HepG2 (cell line): ENCODE data around the gene EPB41L1. TPM values are rescaled to one million over a fixed set of nuclear protein-coding genes. Genes with fewer than 3 reads are reported as not detected.

Experiments
- CEBPG ChIP-seq: IDR thresholded peaks from 2 replicates; pipeline ENCODE4 v1.6.1; 2016
- ETV6 ChIP-seq: sonication (generic); formaldehyde crosslinking; conservative IDR thresholded peaks from 2 replicates; pipeline ENCODE4 v1.4.0; 2020; ENCODE audit warnings: missing genetic modification reagents
- SNAI1 ChIP-seq: sonication (generic); formaldehyde crosslinking; IDR thresholded peaks from 2 replicates; pipeline ENCODE4 v1.5.0; 2020; ENCODE audit warnings: mild to moderate bottlenecking, missing genetic modification reagents, borderline replicate concordance
- ZNF615 ChIP-seq: sonication (generic); formaldehyde crosslinking; IDR thresholded peaks from 2 replicates; pipeline ENCODE4 v1.5.0; 2020; ENCODE audit warnings: mild to moderate bottlenecking, missing genetic modification reagents, borderline replicate concordance
- ZNF670 ChIP-seq: sonication (generic); formaldehyde crosslinking; IDR thresholded peaks from 2 replicates; pipeline ENCODE4 v1.8.0; 2022; ENCODE audit warnings: mild to moderate bottlenecking, missing genetic modification reagents, borderline replicate concordance
- ZNF850 ChIP-seq: sonication (generic); formaldehyde crosslinking; conservative IDR thresholded peaks from 2 replicates; pipeline ENCODE4 v1.9.0; 2021; ENCODE audit warnings: mild to moderate bottlenecking, missing genetic modification reagents
- polyA plus RNA-seq, 8 experiments: library from polyadenylated mRNA; depleted of rRNA in 3 of 8; stranded (reverse) in 7 of 8; unstranded in 1 of 8; fragments of >200 nt; fragmentation: Illumina TruSeq in 4 of 8; extraction: Trizol in 4 of 8; gene quantifications; 2 replicates each; pipeline versions ENCODE4 v1.2.1 to v1.2.3, GENCODE V29; 2011 to 2016; ENCODE audit warnings: low read depth in 4 of 8, missing spikeins in 1 of 8, mixed read lengths in 1 of 8; ENCODE audit not compliant: insufficient read depth in 1 of 8
- total RNA-seq, 5 experiments: library from RNA; depleted of rRNA; stranded (reverse); fragments of >200 nt; fragmentation: Illumina TruSeq; extraction: Trizol; gene quantifications; 2 replicates each; pipeline ENCODE4 v1.2.3, GENCODE V29; 2016; ENCODE audit warnings: low read depth in 1 of 5
- TF ChIP-seq, protein P1 (sequence below): sonication (generic); formaldehyde crosslinking; IDR thresholded peaks from 2 replicates; pipeline ENCODE4 v1.4.0; 2020; ENCODE audit warnings: mild to moderate bottlenecking, low read depth, missing genetic modification reagents
- TF ChIP-seq, protein P2 (sequence below): sonication (generic); formaldehyde crosslinking; IDR thresholded peaks from 2 replicates; pipeline ENCODE4 v1.4.0; 2020; ENCODE audit warnings: mild to moderate bottlenecking, low read depth, missing genetic modification reagents
- TF ChIP-seq, protein P3 (sequence below): sonication (generic); formaldehyde crosslinking; IDR thresholded peaks from 2 replicates; pipeline ENCODE4 v1.5.0; 2020; ENCODE audit warnings: missing genetic modification reagents, mild to moderate bottlenecking, borderline replicate concordance
- TF ChIP-seq, protein P4 (sequence below): sonication (generic); formaldehyde crosslinking; IDR thresholded peaks from 2 replicates; pipeline ENCODE4 v1.4.0; 2020; ENCODE audit warnings: missing genetic modification reagents, borderline replicate concordance
- TF ChIP-seq, protein P5 (sequence below): IDR thresholded peaks from 2 replicates; pipeline ENCODE4 v1.6.1; 2018; ENCODE audit warnings: missing genetic modification reagents
- TF ChIP-seq, protein P6 (sequence below): sonication (generic); formaldehyde crosslinking; conservative IDR thresholded peaks from 2 replicates; pipeline ENCODE4 v1.8.0; 2022; ENCODE audit warnings: missing genetic modification reagents
- TF ChIP-seq, protein P7 (sequence below): sonication (generic); formaldehyde crosslinking; IDR thresholded peaks from 2 replicates; pipeline ENCODE4 v1.5.0; 2020; ENCODE audit warnings: mild to moderate bottlenecking, missing genetic modification reagents

EPB41L1 gene
- total and polyA plus RNA-seq, 2 of the 13 experiments (the other 11 are each of a cell fraction or from before 2014, with no cell fraction given): 16.7 to 39.0 TPM

DNA sequence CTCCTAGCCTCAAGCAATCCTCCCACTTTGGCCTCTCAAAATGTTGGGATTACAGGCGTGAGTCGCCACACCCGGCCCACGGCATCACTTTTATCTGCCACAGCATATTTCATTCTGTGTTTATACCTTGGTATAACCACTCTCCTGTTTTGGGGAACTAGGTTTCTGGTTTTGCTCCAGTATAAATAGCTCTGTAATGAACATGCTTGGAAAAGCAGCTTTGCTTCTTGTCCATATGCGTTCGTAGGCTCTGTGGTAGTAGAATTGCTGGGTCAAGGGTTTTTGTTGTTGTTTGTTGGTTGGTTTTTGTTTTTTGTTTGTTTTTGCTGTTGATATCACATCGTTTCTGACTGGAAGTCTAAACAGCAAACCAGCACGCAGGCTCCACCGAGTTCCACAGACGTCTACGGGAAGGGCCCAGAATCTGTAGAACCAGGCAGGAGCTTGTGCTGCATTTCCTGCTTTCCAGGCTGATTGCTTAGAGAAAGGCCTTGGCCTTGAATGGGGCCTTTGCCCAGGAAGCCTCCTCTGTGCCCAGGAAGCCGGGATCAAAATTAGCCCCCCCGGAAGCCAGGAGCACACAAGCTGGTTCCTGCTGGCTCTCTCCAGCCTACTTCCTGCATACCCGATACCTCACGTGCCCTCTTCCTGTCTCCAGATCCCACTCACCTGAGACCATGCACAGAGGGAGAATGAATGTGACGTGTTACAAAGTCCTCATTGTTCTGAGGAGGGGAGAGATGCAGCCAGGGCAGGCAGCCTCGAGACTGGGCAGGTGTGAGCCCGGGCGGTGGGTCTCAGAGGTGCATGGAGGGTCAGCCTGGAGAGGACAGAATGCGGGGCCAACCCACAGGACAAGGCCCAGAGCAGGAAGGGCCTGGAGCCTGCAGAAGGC is 116.5 kb downstream of the EPB41L1 start (continued):
- TF ChIP-seq, protein P1, sequence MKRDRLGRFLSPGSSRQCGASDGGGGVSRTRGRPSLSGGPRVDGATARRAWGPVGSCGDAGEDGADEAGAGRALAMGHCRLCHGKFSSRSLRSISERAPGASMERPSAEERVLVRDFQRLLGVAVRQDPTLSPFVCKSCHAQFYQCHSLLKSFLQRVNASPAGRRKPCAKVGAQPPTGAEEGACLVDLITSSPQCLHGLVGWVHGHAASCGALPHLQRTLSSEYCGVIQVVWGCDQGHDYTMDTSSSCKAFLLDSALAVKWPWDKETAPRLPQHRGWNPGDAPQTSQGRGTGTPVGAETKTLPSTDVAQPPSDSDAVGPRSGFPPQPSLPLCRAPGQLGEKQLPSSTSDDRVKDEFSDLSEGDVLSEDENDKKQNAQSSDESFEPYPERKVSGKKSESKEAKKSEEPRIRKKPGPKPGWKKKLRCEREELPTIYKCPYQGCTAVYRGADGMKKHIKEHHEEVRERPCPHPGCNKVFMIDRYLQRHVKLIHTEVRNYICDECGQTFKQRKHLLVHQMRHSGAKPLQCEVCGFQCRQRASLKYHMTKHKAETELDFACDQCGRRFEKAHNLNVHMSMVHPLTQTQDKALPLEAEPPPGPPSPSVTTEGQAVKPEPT (CRISPR knock-in tag): 0 out of 2 replicates have a peak, but pooled peaks have one; percentile 22
- TF ChIP-seq, protein P2, sequence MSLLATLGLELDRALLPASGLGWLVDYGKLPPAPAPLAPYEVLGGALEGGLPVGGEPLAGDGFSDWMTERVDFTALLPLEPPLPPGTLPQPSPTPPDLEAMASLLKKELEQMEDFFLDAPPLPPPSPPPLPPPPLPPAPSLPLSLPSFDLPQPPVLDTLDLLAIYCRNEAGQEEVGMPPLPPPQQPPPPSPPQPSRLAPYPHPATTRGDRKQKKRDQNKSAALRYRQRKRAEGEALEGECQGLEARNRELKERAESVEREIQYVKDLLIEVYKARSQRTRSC (CRISPR knock-in tag): 0 out of 2 replicates have a peak, but pooled peaks have one; percentile 80
- TF ChIP-seq ETV6 (CRISPR knock-in tag): no peak; the same call in 1 of the 2 replicates
- TF ChIP-seq, protein P3, sequence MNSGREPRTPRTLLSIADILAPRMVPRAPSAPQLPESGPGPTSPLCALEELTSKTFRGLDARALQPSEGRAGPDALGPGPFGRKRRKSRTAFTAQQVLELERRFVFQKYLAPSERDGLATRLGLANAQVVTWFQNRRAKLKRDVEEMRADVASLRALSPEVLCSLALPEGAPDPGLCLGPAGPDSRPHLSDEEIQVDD (CRISPR knock-in tag): no peak
- TF ChIP-seq, protein P4, sequence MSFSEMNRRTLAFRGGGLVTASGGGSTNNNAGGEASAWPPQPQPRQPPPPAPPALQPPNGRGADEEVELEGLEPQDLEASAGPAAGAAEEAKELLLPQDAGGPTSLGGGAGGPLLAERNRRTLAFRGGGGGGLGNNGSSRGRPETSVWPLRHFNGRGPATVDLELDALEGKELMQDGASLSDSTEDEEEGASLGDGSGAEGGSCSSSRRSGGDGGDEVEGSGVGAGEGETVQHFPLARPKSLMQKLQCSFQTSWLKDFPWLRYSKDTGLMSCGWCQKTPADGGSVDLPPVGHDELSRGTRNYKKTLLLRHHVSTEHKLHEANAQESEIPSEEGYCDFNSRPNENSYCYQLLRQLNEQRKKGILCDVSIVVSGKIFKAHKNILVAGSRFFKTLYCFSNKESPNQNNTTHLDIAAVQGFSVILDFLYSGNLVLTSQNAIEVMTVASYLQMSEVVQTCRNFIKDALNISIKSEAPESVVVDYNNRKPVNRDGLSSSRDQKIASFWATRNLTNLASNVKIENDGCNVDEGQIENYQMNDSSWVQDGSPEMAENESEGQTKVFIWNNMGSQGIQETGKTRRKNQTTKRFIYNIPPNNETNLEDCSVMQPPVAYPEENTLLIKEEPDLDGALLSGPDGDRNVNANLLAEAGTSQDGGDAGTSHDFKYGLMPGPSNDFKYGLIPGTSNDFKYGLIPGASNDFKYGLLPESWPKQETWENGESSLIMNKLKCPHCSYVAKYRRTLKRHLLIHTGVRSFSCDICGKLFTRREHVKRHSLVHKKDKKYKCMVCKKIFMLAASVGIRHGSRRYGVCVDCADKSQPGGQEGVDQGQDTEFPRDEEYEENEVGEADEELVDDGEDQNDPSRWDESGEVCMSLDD (CRISPR knock-in tag): no peak
- no peak for TF ChIP-seq ZNF850 (CRISPR knock-in tag)
- no peak for TF ChIP-seq ZNF615 (CRISPR knock-in tag)
- TF ChIP-seq, protein P5, sequence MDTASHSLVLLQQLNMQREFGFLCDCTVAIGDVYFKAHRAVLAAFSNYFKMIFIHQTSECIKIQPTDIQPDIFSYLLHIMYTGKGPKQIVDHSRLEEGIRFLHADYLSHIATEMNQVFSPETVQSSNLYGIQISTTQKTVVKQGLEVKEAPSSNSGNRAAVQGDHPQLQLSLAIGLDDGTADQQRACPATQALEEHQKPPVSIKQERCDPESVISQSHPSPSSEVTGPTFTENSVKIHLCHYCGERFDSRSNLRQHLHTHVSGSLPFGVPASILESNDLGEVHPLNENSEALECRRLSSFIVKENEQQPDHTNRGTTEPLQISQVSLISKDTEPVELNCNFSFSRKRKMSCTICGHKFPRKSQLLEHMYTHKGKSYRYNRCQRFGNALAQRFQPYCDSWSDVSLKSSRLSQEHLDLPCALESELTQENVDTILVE: peak; percentile 76; the same call in 1 of the 2 replicates
- no peak for TF ChIP-seq CEBPG (CRISPR knock-in tag)
- TF ChIP-seq, protein P6, sequence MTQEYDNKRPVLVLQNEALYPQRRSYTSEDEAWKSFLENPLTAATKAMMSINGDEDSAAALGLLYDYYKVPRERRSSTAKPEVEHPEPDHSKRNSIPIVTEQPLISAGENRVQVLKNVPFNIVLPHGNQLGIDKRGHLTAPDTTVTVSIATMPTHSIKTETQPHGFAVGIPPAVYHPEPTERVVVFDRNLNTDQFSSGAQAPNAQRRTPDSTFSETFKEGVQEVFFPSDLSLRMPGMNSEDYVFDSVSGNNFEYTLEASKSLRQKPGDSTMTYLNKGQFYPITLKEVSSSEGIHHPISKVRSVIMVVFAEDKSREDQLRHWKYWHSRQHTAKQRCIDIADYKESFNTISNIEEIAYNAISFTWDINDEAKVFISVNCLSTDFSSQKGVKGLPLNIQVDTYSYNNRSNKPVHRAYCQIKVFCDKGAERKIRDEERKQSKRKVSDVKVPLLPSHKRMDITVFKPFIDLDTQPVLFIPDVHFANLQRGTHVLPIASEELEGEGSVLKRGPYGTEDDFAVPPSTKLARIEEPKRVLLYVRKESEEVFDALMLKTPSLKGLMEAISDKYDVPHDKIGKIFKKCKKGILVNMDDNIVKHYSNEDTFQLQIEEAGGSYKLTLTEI (CRISPR knock-in tag): no peak
- TF ChIP-seq, protein P7, sequence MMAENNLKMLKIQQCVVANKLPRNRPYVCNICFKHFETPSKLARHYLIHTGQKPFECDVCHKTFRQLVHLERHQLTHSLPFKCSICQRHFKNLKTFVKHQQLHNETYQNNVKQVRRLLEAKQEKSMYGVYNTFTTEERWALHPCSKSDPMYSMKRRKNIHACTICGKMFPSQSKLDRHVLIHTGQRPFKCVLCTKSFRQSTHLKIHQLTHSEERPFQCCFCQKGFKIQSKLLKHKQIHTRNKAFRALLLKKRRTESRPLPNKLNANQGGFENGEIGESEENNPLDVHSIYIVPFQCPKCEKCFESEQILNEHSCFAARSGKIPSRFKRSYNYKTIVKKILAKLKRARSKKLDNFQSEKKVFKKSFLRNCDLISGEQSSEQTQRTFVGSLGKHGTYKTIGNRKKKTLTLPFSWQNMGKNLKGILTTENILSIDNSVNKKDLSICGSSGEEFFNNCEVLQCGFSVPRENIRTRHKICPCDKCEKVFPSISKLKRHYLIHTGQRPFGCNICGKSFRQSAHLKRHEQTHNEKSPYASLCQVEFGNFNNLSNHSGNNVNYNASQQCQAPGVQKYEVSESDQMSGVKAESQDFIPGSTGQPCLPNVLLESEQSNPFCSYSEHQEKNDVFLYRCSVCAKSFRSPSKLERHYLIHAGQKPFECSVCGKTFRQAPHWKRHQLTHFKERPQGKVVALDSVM (CRISPR knock-in tag): no peak
- no peak for TF ChIP-seq SNAI1 (CRISPR knock-in tag)
- no peak for TF ChIP-seq ZNF670 (CRISPR knock-in tag)
